HG03039 (cell line): ENCODE data around the gene NUP133.

ENCODE experiments used
- ATAC-seq: cut with Tn5 transposase; IDR thresholded peaks from one replicate; pipeline ENCODE4 v1.9.1; 2021; ENCODE audit warnings: mild to moderate bottlenecking, moderate library complexity; ENCODE audit not compliant: unreplicated experiment

Gene NUP133

DNA sequence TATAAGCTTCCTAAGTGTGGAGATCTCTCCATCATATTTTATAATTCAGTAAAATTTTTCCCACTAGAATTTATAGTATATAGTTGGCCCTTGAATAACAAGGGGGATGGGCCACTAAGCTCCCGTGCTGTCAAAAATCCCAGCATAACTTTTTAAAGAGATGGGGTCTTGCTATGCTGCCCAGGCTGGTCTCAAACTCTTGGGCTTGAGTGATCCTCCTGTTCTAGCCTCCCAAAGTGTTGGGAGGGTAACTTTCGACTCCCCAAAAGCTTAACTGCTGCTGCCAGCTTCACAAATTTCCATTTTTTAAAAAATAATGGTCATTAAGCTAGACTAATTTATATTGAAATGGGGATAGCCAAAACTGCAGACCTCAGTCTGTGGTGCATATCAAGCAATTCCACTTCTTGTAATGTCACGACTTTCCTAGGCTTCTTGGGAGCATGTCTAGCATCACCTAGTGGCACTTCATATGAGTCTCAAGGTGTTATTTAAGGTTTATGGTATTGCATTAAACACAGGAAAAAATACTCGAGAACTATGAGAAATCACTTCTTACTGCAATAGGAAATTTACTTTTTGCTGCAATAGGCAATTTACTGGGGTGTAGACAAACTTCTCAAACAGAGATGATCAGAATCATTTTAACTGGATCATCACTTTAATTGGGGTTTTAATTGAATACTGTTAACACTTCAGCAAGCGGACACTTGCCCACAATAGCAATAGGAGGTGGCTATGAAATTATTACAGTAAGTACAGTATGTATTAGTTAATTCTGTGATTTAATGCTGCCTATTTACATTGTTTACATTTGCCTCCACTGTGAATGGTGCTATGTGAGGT, 55.0 kb downstream of the NUP133 start:
- ATAC-seq: no peak

DNA sequence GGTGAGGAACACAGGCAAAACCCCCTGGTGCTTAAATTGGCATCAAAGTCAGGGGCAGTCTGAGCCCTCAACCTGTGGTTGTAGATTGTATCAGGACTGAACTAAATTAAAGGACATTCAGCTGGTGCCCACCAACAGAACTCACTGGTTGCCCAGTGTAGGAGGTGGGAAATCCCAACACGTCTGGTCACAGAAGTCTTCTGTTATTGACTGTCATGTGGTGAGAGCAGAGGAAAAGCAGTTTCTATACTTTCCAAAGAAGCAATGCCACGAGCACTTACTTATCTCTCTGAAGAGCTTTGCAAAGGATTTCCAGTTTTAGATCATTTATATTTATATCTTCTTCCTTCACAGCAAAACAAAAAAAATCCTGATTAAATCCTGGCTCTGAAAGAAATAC, 59.3 kb downstream of the NUP133 start:
- no peak for ATAC-seq

DNA sequence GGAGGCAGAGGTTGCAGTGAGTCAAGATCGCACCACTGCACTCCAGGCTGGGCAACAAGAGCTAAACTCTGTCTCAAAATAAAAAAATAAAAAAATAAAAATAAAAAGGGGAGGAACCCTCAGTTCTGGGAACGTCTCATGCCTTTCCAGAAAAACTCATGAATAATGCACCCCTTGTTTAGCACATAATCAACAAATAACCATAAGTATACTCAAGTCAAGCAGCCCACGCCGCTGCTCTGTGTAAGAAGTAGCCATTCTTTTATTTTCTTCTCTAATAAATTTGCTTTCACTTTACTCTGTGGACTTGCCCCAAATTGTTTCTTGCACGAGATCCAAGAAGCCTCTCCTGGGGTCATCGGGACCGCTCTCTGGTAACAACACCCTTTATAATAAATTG, 59.8 kb downstream of the NUP133 start:
- ATAC-seq: no peak

DNA sequence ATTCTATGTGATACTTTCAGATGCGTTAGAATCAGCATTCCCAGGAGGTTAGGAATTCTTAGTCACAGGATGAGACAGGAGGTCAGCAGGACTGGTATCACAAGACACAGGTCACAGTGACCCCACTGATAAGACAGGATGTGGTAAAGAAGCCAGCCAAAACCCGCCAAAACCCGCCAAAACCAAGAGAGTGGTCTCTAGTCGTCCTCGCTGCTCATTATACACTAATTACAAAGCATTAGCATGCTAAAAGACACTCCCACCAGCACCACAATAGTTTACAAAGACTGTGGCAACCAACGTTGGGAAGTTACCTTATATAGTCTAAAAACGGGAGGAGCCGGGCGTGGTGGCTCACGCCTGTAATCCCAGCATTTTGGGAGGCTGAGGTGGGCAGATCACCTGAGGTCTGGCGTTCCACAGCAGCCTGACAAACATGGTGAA, 60.3 kb downstream of the NUP133 start:
- no peak for ATAC-seq

DNA sequence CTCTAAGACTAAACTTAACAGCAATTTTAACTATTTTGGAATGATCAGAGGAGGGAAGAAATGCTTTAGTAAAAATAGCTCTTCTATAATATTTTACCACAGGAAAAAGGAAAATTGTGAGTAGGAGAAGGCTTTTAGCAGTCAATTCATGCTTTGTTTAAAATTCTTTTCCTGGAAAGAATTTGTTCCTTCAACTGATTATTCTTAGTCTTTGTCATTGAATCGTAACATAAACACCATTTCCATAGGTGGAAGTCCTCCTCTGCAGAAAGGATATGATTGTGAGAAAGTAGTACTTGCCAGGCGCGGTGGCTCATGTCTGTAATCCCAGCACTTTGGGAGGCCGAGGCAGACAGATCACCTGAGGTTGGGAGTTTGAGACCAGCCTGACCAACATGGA, 62.3 kb downstream of the NUP133 start:
- ATAC-seq: no peak

DNA sequence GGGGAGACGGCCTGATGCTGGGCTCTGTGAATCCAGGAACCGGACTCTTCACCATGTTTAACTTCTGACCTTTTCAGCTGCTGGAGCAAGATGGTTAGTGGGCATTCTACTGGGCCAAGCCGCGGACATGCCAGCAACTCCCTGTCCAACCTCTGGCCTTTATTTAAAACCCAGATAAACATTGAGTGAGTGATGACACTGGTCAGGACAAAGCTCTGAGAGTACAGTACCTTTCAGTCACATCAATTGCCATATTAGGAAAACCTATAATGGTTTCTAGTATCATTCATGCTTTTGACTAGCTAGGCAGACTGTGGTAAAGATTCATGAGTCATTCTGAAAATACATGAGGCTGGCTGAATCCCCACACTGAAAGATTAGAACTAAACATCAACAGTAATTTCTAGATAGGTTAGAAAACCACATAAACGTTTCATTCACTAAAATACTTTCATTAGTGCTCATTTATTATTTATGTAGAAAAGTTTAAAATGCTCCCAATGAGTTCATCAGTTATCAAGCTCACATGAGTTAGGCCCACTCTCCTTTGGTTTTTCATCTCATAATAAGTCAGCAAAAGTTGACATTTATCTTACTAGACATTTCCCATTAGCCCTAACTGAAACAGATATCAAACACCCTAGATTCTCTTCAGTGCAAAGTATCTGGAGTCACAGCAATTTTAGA, 67.1 kb downstream of the NUP133 start:
- ATAC-seq: peak; percentile 95

DNA sequence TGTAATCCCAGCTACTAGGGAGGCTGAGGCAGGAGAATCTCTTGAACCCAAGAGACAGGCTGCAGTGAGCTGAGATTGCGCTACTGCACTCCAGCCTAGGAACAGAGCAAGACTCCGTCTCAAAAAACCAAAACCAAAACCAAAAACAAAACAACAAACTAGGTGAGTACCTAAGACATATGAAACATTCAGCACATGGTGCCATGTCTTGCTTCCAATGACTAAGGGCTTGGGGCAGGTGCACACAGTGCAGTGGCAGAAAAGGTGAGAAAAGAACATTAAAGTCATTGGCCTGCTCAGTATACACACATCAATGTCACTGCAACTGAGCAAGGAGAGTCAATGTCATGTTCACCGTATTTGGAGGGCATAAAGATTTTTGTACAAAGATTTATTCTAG, 70.1 kb downstream of the NUP133 start:
- ATAC-seq: no peak

DNA sequence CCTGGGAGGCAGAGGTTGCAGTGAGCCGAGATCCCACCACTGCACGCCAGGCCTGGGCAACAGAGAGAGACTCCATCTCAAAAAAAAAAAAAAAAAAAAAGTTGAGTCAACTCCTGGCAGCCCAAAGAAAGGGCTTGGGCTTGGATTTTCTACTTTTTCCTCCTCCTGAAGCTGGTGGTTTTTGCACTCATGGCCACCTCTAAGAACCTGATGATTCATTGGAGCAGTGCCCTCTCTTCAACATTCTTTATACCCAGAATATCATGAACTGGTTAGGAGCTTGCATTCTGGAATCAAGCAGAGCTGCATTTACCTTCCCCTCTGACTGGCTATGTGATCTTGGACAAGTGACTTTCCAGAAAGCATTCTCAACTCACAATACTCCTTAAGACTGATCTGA, 70.7 kb downstream of the NUP133 start:
- ATAC-seq: no peak

DNA sequence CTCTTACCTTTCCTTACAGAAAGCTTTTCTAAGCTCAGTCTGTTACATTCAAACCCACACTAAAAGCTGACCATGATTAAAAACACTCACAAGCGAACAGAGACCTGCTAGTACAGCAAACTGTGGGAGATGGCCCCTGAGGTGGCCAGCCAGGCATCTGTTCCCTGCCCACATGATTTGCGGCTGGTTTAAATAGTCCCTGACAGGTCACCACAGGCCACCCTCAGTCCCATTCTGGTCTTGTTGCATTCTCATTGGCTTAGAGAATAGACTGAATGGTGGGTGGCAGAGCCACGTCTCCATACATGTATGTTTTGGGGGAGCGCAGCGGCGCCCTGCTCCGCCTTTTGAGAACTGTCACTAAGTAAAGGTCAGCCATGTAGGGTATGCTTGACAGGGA, 71.9 kb downstream of the NUP133 start:
- ATAC-seq: no peak

DNA sequence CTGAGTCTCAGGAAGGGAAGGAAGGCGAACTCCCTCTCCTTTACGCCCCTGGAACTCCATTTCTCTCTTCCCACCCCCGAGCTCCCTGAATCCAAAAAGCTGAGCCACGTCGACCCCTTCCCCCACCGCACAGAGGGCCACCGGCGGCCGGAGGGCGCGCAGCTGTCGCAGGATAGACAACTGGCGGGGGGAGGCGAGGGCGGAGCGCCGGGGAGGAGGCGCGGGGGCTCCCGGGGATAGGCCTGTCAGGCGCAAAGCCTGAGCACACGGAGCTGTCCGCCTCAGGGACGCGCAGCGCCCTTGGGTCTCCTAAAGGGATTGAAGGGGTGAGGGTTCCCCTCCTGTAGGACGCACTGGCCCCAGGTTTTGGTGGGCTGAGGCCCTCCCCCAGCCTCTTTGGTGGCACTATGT, 73.5 kb downstream of the NUP133 start:
- no peak for ATAC-seq

DNA sequence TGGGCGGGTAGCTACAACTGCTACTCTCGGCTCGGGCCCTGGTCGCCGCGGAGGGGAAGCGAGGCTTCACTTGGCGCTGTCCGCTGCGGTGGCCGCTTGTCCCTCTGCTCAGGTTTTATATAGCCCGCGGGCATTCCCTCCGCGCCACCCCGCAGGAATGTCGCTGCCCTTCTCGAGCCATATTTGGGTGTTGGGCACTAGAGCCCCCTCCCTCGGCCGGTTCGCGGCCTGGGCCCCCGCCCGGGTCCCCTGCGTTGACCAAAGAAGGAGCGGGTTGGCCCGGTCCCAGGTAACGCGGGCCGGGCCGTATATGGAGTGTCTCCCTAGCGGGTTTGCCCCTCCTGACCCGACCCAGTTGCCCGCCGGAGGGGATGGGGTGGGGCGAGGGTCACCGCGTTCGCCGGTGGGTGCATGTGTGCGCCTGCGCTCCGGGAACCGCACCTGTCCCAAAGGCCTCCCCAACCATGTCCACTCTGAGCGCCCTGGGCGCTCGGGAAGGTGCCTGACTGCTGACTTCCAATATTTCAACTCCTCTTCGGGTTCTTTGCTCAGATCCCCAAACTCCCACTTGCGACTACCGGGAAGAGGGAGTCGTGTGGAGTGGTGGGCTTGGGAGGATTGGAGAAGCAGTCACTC, 74.0 kb downstream of the NUP133 start, which contains the start of gene ACTA1:
ACTA1 (minus strand) TSS at position 90 of the 636 bp plus-strand sequence. CDS start 979 bp downstream, outside the sequence.
- ATAC-seq: no peak

DNA sequence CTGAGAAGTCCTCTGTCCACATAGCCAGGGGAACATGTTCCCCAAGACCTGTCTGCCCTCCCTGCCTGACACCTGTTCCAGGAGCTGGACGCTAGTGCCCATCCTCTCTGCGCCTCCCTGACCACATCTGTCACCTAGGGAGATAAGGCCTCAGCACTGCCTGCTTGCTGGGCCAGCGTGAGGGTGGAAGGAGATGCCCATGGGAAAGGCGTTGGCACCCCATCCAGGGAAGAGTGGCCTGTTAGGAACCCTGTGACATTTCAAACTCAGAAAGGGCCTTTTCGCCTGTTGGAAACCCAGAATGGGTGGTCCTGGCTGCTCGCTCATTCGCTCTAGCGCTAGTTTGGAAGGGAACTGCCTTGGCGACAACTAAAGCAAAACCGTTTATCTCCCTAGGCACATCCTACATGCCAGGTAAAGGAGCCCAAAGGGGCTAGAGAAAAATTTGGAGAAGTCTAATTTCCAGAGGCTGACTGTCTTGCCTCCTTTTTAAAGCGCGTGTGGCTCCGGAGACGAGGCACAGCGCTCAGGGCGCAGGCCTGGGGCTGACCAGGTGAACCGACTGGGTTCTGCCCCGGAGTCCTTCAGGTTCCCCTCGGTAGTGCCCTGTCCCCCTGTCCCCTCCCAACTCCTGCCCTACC, 74.7 kb downstream of the NUP133 start:
- no peak for ATAC-seq

DNA sequence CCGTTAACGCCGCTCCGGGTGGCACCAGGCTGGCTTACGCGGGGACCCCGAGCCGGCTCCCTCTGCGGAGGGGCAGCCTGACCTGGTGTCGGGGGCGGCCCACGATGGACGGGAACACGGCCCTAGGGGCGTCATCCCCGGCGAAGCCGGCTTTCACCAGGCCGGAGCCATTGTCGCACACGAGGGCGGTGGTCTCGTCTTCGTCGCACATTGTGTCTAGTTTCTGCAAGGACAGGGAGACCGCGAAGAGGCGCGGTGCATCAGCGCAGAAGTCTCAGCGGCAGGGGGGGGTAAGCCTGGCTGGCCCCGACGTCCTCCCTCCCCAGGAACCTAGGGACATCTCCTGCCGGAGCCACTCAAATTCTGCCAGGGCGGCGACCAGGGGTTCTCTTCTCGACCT, 75.2 kb downstream of the NUP133 start:
- no peak for ATAC-seq

DNA sequence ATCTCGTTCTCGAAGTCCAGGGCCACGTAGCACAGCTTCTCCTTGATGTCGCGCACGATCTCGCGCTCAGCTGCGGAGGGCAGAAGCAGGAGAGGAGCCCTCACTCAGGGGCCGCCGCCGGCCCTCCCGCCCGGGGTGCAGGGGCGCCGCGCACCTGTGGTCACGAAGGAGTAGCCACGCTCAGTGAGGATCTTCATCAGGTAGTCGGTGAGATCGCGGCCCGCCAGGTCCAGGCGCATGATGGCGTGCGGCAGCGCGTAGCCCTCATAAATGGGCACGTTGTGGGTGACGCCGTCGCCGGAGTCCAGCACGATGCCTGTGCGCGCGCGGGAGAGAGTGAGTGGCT, 76.1 kb downstream of the NUP133 start:
- ATAC-seq: no peak

DNA sequence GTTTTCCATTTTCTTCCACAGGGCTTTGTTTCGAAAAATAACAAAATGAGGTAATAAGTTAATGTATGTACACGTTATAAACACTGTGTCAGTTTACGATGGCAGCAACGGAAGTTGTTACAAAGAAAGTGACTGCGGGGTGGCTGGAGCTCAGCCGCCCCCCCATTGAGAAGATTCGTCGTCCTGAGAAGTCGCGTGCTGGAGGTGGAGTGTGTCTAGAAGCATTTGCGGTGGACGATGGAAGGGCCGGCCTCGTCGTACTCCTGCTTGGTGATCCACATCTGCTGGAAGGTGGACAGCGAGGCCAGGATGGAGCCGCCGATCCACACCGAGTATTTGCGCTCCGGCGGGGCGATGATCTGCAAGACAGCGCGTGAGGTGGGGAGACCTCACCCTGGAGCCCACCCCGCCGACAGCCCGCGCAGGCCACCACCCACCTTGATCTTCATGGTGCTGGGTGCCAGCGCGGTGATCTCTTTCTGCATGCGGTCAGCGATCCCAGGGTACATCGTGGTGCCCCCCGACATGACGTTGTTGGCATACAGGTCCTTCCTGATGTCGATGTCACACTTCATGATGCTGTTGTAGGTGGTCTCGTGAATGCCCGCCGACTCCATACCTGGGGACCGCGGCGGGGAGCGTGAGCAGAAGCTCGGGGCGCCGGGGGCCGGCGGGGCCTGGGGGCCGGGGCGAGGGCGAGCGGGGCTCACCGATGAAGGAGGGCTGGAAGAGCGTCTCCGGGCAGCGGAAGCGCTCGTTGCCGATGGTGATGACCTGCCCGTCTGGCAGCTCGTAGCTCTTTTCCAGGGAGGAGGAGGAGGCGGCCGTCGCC, 76.6 kb downstream of the NUP133 start:
- no peak for ATAC-seq

DNA sequence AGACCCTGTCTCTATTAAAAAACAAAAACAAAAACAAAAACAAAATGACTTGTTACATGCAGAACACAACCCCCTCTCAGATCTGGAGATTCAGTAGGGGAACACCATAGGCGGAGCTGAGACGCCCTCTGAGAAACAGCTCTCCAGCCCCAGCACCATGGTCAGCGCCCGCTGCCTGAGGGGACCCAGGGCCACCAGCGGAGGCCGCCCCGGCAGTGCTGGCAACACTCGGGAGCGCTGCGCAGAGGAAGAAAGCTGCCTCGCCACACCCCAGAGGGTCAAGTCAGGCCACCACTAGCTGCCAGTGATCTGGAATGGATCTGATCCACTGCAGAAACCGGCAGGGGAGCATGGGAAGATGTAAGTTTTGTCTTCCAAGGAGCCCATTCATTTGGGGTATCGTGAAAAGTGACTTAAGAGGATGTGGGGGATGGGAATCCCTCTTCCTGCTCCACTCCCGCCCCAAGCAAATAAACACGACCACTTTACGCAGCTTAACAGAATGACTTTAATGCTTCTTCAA, 77.3 kb downstream of the NUP133 start:
- ATAC-seq: no peak

DNA sequence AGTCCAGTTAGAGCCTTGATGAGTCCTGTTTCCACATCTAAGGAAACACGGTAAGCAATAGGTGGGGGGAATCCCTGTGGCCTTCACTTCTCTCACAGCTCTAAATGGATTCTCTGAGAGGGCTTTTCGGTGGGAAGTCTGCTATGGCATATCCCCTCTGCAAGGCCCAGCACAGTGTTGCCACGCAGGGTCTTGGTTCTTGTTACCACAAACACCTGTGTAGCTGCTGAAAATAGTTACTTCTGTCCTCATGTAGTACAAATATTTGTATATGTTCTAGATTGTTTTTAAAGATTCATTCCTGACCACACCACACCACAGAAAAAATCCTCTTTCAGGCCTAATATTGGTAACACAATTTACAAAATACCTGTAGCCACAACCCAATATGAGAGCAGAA, 79.9 kb downstream of the NUP133 start:
- no peak for ATAC-seq

DNA sequence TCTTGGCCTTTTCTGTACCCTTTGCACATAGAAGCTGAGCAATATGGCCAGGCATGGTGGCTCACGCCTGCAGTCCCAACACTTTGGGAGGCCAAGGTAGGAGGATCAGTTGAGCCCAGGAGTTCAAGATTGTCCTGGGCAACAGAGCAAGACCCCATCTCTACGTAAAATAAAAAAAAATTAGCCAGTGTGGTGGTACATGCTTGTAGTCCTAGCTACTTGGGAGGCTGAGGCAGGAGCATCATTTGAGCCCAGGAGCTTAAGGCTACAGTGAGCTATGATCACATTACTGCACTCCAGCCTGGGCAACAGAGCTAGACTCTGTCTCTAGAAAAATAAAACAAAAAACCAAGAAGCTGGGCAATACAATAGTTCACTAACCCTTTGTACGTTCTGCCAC, 80.6 kb downstream of the NUP133 start:
- no peak for ATAC-seq

DNA sequence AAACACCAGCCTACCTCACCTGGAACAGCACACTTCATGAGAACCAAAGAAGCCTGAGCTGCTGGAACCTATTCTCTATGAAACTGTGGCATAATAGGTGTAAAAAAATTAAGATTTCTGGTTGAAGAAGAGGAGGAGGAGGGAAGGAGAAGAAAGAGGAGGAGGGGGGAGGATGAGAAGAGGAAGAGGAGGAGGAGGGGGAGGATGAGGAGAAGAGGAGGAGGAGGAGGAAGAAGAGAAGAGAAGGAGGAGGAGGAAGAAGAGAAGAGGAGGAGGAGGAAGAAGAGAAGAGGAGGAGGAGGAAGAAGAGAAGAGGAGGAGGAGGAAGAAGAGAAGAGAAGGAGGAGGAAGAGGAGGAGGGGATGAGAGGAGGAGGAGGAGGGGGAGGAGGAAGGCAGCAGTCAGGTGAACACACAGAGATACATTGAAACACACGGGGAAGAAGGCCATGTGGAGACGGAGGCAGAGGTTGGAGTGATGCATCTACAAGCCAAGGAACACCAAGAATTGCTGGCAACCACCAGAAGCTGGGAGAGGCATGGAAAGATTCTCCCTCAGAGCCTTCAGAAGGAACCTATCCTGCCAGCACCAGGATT, 82.5 kb downstream of the NUP133 start:
- no peak for ATAC-seq

DNA sequence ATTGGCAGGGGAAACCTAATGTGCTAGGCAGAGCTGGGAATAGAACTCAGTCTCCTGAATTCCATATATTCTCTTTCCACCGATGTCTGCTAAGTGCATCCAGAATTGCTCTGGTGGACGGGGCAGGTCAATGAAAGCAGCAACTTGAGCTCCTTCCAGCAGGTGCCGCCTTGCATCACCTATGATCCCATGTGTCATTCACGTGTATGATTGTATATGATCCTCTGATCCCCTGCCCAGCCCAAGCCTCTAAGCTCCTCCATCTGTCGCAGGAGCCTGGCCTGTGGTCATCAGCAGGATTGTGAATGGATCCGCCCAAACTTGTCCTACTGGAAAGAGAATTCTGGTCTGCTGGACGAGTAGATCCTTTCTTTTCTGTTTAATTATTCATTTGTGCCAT, 87.4 kb downstream of the NUP133 start:
- no peak for ATAC-seq
